GM23248 (cell line): ENCODE data around the gene LBX2. TPM values are rescaled to one million over a fixed set of nuclear protein-coding genes. Genes with fewer than 3 reads are reported as not detected.
A peak's percentile ranks its signal among the peaks of the same experiment; 100 is the strongest.

Source experiments
- DNase-seq: peaks from one replicate; pipeline ENCODE4 v3.0.0-alpha.2; 2015
- H2AFZ ChIP-seq: fragments of 200-600 bp; sonication (generic); 2 replicates; pipeline ENCODE4 v1.6.1; 2016; ENCODE audit warnings: antibody characterized with exemption
- H3F3A ChIP-seq: fragments of 200-600 bp; sonication (generic); 2 replicates; pipeline ENCODE4 v1.6.1; 2016; ENCODE audit warnings: mild to moderate bottlenecking, antibody characterized with exemption, mixed run types; ENCODE audit not compliant: insufficient read depth
- H3K27ac ChIP-seq: fragments of 200-600 bp; sonication (generic); 2 replicates; pipeline ENCODE4 v1.5.1; 2016; ENCODE audit warnings: mild to moderate bottlenecking
- H3K27me3 ChIP-seq: fragments of 200-600 bp; sonication (generic); replicated peaks from 2 replicates; pipeline ENCODE4 v1.6.1; 2016; ENCODE audit warnings: mild to moderate bottlenecking; ENCODE audit not compliant: insufficient read depth
- H3K36me3 ChIP-seq: fragments of 200-600 bp; sonication (generic); 2 replicates; pipeline ENCODE4 v1.6.1; 2016; ENCODE audit warnings: low read depth, mild to moderate bottlenecking
- H3K4me1 ChIP-seq: fragments of 200-600 bp; sonication (generic); 2 replicates; pipeline ENCODE4 v1.6.1; 2016; ENCODE audit warnings: mild to moderate bottlenecking; ENCODE audit not compliant: insufficient read depth
- H3K4me2 ChIP-seq: fragments of 200-600 bp; sonication (generic); one replicate; pipeline ENCODE4 v1.6.1; 2016; ENCODE audit warnings: mild to moderate bottlenecking; ENCODE audit not compliant: unreplicated experiment
- H3K4me3 ChIP-seq: fragments of 200-600 bp; sonication (generic); 2 replicates; pipeline ENCODE4 v1.5.1; 2016; ENCODE audit warnings: mild to moderate bottlenecking
- H3K79me2 ChIP-seq: fragments of 200-600 bp; sonication (generic); 2 replicates; pipeline ENCODE4 v1.6.1; 2016; ENCODE audit warnings: mild to moderate bottlenecking; ENCODE audit not compliant: insufficient read depth
- H3K9ac ChIP-seq: fragments of 200-600 bp; sonication (generic); 2 replicates; pipeline ENCODE4 v1.6.1; 2016; ENCODE audit warnings: mild to moderate bottlenecking
- H3K9me2 ChIP-seq: fragments of 200-600 bp; sonication (generic); 2 replicates; pipeline ENCODE4 v1.6.1; 2016; ENCODE audit warnings: mixed run types, mild to moderate bottlenecking, moderate library complexity; ENCODE audit not compliant: insufficient read depth
- H3K9me3 ChIP-seq: fragments of 200-600 bp; sonication (generic); one replicate; pipeline ENCODE4 v1.6.1; 2017; ENCODE audit warnings: low read depth
- H4K20me1 ChIP-seq: fragments of 200-600 bp; sonication (generic); 2 replicates; pipeline ENCODE4 v1.6.0; 2016; ENCODE audit not compliant: insufficient read depth
- EZH2 ChIP-seq: fragments of 200-600 bp; sonication (generic); IDR thresholded peaks from 2 replicates; pipeline ENCODE4 v1.6.1; 2018; ENCODE audit warnings: antibody characterized with exemption, mild to moderate bottlenecking; ENCODE audit not compliant: insufficient read depth, poor library complexity, severe bottlenecking
- EZH2phosphoT487 ChIP-seq: fragments of 200-600 bp; sonication (generic); IDR thresholded peaks from 2 replicates; pipeline ENCODE4 v1.6.1; 2018; ENCODE audit warnings: antibody characterized with exemption, moderate library complexity, mild to moderate bottlenecking, low read depth; ENCODE audit not compliant: insufficient read depth
- WGBS, 2 experiments: methylation state at CpG; one replicate each; pipeline ENCODE4 v1.1.6; 2015 to 2017; ENCODE audit warnings: low lambda C conversion rate in 2 of 2, low coverage in 1 of 2; ENCODE audit errors: missing lambda C conversion rate in 2 of 2; 5-methylcytosine and 5-hydroxymethylcytosine counted together
- in situ Hi-C: fragments of 300-500 bp; cut with MboI; formaldehyde crosslinking; loops from 2 replicates; pipeline ENCODE4 v1.15.0; 2020
- polyA plus RNA-seq: library from polyadenylated mRNA; unstranded; fragments of >200 nt; fragmentation: Nextera tagmentation; extraction: Ambion mirVana; gene quantifications from 2 replicates; pipeline ENCODE4 v1.2.1, GENCODE V29; 2016
- total RNA-seq: library from RNA; depleted of rRNA; stranded (reverse); fragments of >200 nt; shearing (Covaris generic); gene quantifications from 2 replicates; pipeline ENCODE4 v1.2.3, GENCODE V29; 2014; rRNA removed

Gene LBX2
- total and polyA plus RNA-seq, 2 experiments from 2014 or later: 1.1 to 4.6 TPM

- TF ChIP-seq EZH2phosphoT487: no peak
- TF ChIP-seq EZH2: no peak
- peak within 1 kb of the TSS; percentile 80 for H3K4me2 ChIP-seq
- peak within 1 kb of the TSS; percentile 24 for H3K27ac ChIP-seq
- peak within 1 kb of the TSS; percentile 90 for H3K4me3 ChIP-seq
- 2% methylated on average over 40 of the region's 40 CpGs for WGBS, 2 experiments
- peaks cover 30% of the 10 kb centered on the region for H3K79me2 ChIP-seq
- no peaks in the 10 kb centered on the region for H3K27me3 ChIP-seq
- H3K9ac ChIP-seq: peak within 1 kb of the TSS; percentile 81
- peak within 1 kb of the TSS; percentile 90 for H2AFZ ChIP-seq
- no peaks in the 10 kb centered on the region for H4K20me1 ChIP-seq
- peaks cover 9% of the 10 kb centered on the region for H3K4me1 ChIP-seq
- in situ Hi-C loops: no loop called here
- no peaks in the 10 kb centered on the region for H3K9me2 ChIP-seq
- no peaks in the 10 kb centered on the region for H3K9me3 ChIP-seq
- peak; percentile 99 for DNase-seq
- peaks cover 7% of the 10 kb centered on the region; the same call in 1 of the 2 replicates for H3F3A ChIP-seq
- no peaks in the 10 kb centered on the region for H3K36me3 ChIP-seq
Measured at GRCh38 chr2:74454654-74455511, 44.5 kb downstream of the LBX2 start, which contains the start of gene INO80B. TSS of gene INO80B (plus strand) at chr2:74455087. CDS start at chr2:74455117, 30 bp downstream.

- Histone ChIP-seq H3K4me3 (no peak overlapping the region), H3K79me2 (peaks cover 7% of the 10 kb centered on the region), H3K27me3 (no peaks in the 10 kb centered on the region), H3K4me2 (no peak overlapping the region), H3K27ac (no peak overlapping the region), H3K4me1 (peaks cover 3% of the 10 kb centered on the region), H2AFZ (no peak overlapping the region), H4K20me1 (no peaks in the 10 kb centered on the region), H3K9me2 (no peaks in the 10 kb centered on the region), H3K36me3 (no peaks in the 10 kb centered on the region), H3K9ac (no peak overlapping the region), H3K9me3 (no peaks in the 10 kb centered on the region), H3F3A (no peaks in the 10 kb centered on the region)
- no peak for DNase-seq
- in situ Hi-C loops: no loop called here
- no peak for TF ChIP-seq EZH2
- no peak for TF ChIP-seq EZH2phosphoT487
- WGBS, 2 experiments: 72 to 74% methylated on average over 3 of the region's 3 CpGs
Measured at GRCh38 chr2:74450570-74451190, 48.7 kb downstream of the LBX2 start.

- peak; percentile 67 for DNase-seq
- 0% methylated on average over 2 of the region's 2 CpGs for WGBS, 2 experiments
Measured at GRCh38 chr2:74448771-74449170, 50.6 kb downstream of the LBX2 start.

More at GRCh38 chr2:74448771-74449170, 50.6 kb downstream of the LBX2 start:
- Histone ChIP-seq H3K4me3 (no peak overlapping the region), H3K4me1 (0 out of 2 replicates have a peak, but pooled peaks cover 3% of the 10 kb centered on the region), H4K20me1 (no peaks in the 10 kb centered on the region), H3K9ac (no peak overlapping the region), H3K36me3 (no peaks in the 10 kb centered on the region), H3K4me2 (no peak overlapping the region), H3K79me2 (no peaks in the 10 kb centered on the region), H3K9me2 (no peaks in the 10 kb centered on the region), H3F3A (0 out of 2 replicates have a peak, but pooled peaks cover 3% of the 10 kb centered on the region), H3K27ac (no peak overlapping the region), H2AFZ (no peak overlapping the region), H3K27me3 (no peaks in the 10 kb centered on the region), H3K9me3 (no peaks in the 10 kb centered on the region)
- in situ Hi-C loops: no loop called here
- no peak for TF ChIP-seq EZH2phosphoT487
- no peak for TF ChIP-seq EZH2

Other genes with a start within 250 kb of the LBX2 start
- gene SLC4A5, start 156.2 kb downstream of the LBX2 start, total RNA-seq: 0.32 and 0.38 TPM in 2 replicates
- 0.35 TPM in 1 of 2 replicates, not detected in the other for gene SLC4A5, start 156.2 kb downstream of the LBX2 start, polyA plus RNA-seq
- gene DCTN1, start 119.3 kb downstream of the LBX2 start, total RNA-seq: 172 and 176 TPM in 2 replicates
- 169 and 171 TPM in 2 replicates for gene DCTN1, start 119.3 kb downstream of the LBX2 start, polyA plus RNA-seq
- 1.6 and 3.5 TPM in 2 replicates for gene C2orf81, start 78.0 kb downstream of the LBX2 start, total RNA-seq
- 6.0 TPM in 2 replicates for gene C2orf81, start 78.0 kb downstream of the LBX2 start, polyA plus RNA-seq
- 33.4 and 45.0 TPM in 2 replicates for gene WDR54, start 77.9 kb downstream of the LBX2 start, total RNA-seq
- gene WDR54, start 77.9 kb downstream of the LBX2 start, polyA plus RNA-seq: 50.8 and 53.3 TPM in 2 replicates
- gene RTKN, start 57.7 kb downstream of the LBX2 start, total RNA-seq: 13.5 and 17.5 TPM in 2 replicates
- gene RTKN, start 57.7 kb downstream of the LBX2 start, polyA plus RNA-seq: 13.0 and 14.5 TPM in 2 replicates
- 10.9 and 32.5 TPM in 2 replicates for gene INO80B, start 44.5 kb downstream of the LBX2 start, total RNA-seq
- 3.8 and 4.9 TPM in 2 replicates for gene INO80B, start 44.5 kb downstream of the LBX2 start, polyA plus RNA-seq
- 37.9 and 58.7 TPM in 2 replicates for gene WBP1, start 41.2 kb downstream of the LBX2 start, total RNA-seq
- gene WBP1, start 41.2 kb downstream of the LBX2 start, polyA plus RNA-seq: 42.4 and 47.1 TPM in 2 replicates
- gene MOGS, start 34.2 kb downstream of the LBX2 start, total RNA-seq: 55.7 and 58.6 TPM in 2 replicates
- gene MOGS, start 34.2 kb downstream of the LBX2 start, polyA plus RNA-seq: 14.5 and 16.8 TPM in 2 replicates
- gene MRPL53, start 26.9 kb downstream of the LBX2 start, total RNA-seq: 14.8 and 18.5 TPM in 2 replicates
- gene MRPL53, start 26.9 kb downstream of the LBX2 start, polyA plus RNA-seq: 69.2 and 71.0 TPM in 2 replicates
- 5.1 and 12.8 TPM in 2 replicates for gene CCDC142, start 16.6 kb downstream of the LBX2 start, total RNA-seq
- gene CCDC142, start 16.6 kb downstream of the LBX2 start, polyA plus RNA-seq: 6.4 and 6.8 TPM in 2 replicates
- 15.9 and 17.7 TPM in 2 replicates for gene TTC31, start 16.5 kb downstream of the LBX2 start, total RNA-seq
- 14.2 and 20.4 TPM in 2 replicates for gene TTC31, start 16.5 kb downstream of the LBX2 start, polyA plus RNA-seq
- gene PCGF1, start 8.1 kb upstream of the LBX2 start, total RNA-seq: 15.6 and 24.1 TPM in 2 replicates
- 23.5 and 24.8 TPM in 2 replicates for gene PCGF1, start 8.1 kb upstream of the LBX2 start, polyA plus RNA-seq
- not detected in 2 replicates for gene TLX2, start 14.8 kb upstream of the LBX2 start, total RNA-seq
- gene TLX2, start 14.8 kb upstream of the LBX2 start, polyA plus RNA-seq: not detected in 2 replicates
- not detected in 2 replicates for gene DQX1, start 26.6 kb upstream of the LBX2 start, total RNA-seq
- not detected in 2 replicates for gene DQX1, start 26.6 kb upstream of the LBX2 start, polyA plus RNA-seq
- 114 and 119 TPM in 2 replicates for gene AUP1, start 30.1 kb upstream of the LBX2 start, total RNA-seq
- 119 and 122 TPM in 2 replicates for gene AUP1, start 30.1 kb upstream of the LBX2 start, polyA plus RNA-seq
- 23.0 and 35.2 TPM in 2 replicates for gene HTRA2, start 30.3 kb upstream of the LBX2 start, total RNA-seq
- 33.6 and 34.0 TPM in 2 replicates for gene HTRA2, start 30.3 kb upstream of the LBX2 start, polyA plus RNA-seq
- gene LOXL3, start 54.3 kb upstream of the LBX2 start, total RNA-seq: 52.4 and 56.9 TPM in 2 replicates
- 55.2 and 57.2 TPM in 2 replicates for gene LOXL3, start 54.3 kb upstream of the LBX2 start, polyA plus RNA-seq
- gene DOK1, start 55.1 kb upstream of the LBX2 start, total RNA-seq: 32.2 and 40.3 TPM in 2 replicates
- gene DOK1, start 55.1 kb upstream of the LBX2 start, polyA plus RNA-seq: 32.6 and 36.2 TPM in 2 replicates
- 0.25 and 1.5 TPM in 2 replicates for gene M1AP, start 148.7 kb upstream of the LBX2 start, total RNA-seq
- gene M1AP, start 148.7 kb upstream of the LBX2 start, polyA plus RNA-seq: 0.13 and 0.18 TPM in 2 replicates
- gene SEMA4F, start 154.6 kb upstream of the LBX2 start, total RNA-seq: 4.2 and 15.6 TPM in 2 replicates
- 5.6 and 5.9 TPM in 2 replicates for gene SEMA4F, start 154.6 kb upstream of the LBX2 start, polyA plus RNA-seq